ENCODE data around the gene MGMT.

MGMT gene

GRCh38 chr10:129605266-129605985, 138.4 kb downstream of the MGMT start:
- TF ChIP-seq CTCF (IDR thresholded peaks at IDR 0.05; ENCODE audit: low read depth, low read length): no peak
- in situ Hi-C loops (cut with HindIII; ENCODE audit: low sequenced_read_pairs): no loop called here

GRCh38 chr10:129605986-129606518, 139.0 kb downstream of the MGMT start:
- in situ Hi-C loops (cut with HindIII; ENCODE audit: low sequenced_read_pairs): no loop called here

More at GRCh38 chr10:129605266-129605985, 138.4 kb downstream of the MGMT start:
- DNase-seq (ENCODE audit: low read depth, low spot score): no peak
- no peak overlapping the region for H3K4me3 ChIP-seq (ENCODE audit: low read depth, low read length)

GRCh38 chr10:129607607-129608109, 140.6 kb downstream of the MGMT start:
- TF ChIP-seq CTCF (IDR thresholded peaks at IDR 0.05; ENCODE audit: low read depth, low read length): no peak
- H3K4me3 ChIP-seq (ENCODE audit: low read depth, low read length): no peak overlapping the region
- in situ Hi-C loops (cut with HindIII; ENCODE audit: low sequenced_read_pairs): no loop called here
- DNase-seq (ENCODE audit: low read depth, low spot score): no peak

More at GRCh38 chr10:129605986-129606518, 139.0 kb downstream of the MGMT start:
- no peak overlapping the region for H3K4me3 ChIP-seq (ENCODE audit: low read depth, low read length)
- DNase-seq (ENCODE audit: low read depth, low spot score): no peak
- no peak for TF ChIP-seq CTCF (IDR thresholded peaks at IDR 0.05; ENCODE audit: low read depth, low read length)

- no peak for TF ChIP-seq CTCF (IDR thresholded peaks at IDR 0.05; ENCODE audit: low read depth, low read length)
- no peak for DNase-seq (ENCODE audit: low read depth, low spot score)
- H3K4me3 ChIP-seq (ENCODE audit: low read depth, low read length): no peak overlapping the region
- in situ Hi-C loops (cut with HindIII; ENCODE audit: low sequenced_read_pairs): no loop called here
These were observed 141.6 kb downstream of the MGMT start for GRCh38 chr10:129608653-129609052.

- in situ Hi-C loops (cut with HindIII; ENCODE audit: low sequenced_read_pairs): no loop called here
- TF ChIP-seq CTCF (IDR thresholded peaks at IDR 0.05; ENCODE audit: low read depth, low read length): no peak
- DNase-seq (ENCODE audit: low read depth, low spot score): no peak
- no peak overlapping the region for H3K4me3 ChIP-seq (ENCODE audit: low read depth, low read length)
These were observed 142.5 kb downstream of the MGMT start for GRCh38 chr10:129609551-129609950.

GRCh38 chr10:129612481-129613109, 145.6 kb downstream of the MGMT start:
- H3K4me3 ChIP-seq (ENCODE audit: low read depth, low read length): no peak overlapping the region
- TF ChIP-seq CTCF (IDR thresholded peaks at IDR 0.05; ENCODE audit: low read depth, low read length): no peak
- in situ Hi-C loops (cut with HindIII; ENCODE audit: low sequenced_read_pairs): no loop called here
- no peak for DNase-seq (ENCODE audit: low read depth, low spot score)

Measured in astrocyte of the spinal cord (primary cell).